Cardiac septum (tissue), 1 donor: ENCODE data around the gene ZCCHC24. TPM values are rescaled to one million over a fixed set of nuclear protein-coding genes. Genes with fewer than 3 reads are reported as not detected.

Experiments
- DNase-seq: peaks from one replicate; pipeline ENCODE4 v3.0.0-alpha.2; 2020; ENCODE audit warnings: low spot score
- intact Hi-C: fragments of 100-400 bp; cut with DNase I; formaldehyde crosslinking; loops from one replicate; pipeline ENCODE4 v1.14.0; 2022
- total RNA-seq: library from RNA; stranded (reverse); fragmentation: NEBNext Ultra II Directional; extraction: Animal tissue kit (Norgen Biotek cat#: 25700); gene quantifications from one replicate; pipeline ENCODE4 v1.2.1, GENCODE V29; 2021
- donor health status: DM: no; HTN: no; CAD: no.

Gene ZCCHC24
- total RNA-seq, 1 donor from 2014 or later, result 56.6 TPM

- DNase-seq, result peak; percentile 82
- intact Hi-C loops, result no loop called here
These were observed 41.8 kb downstream of the ZCCHC24 start for GRCh38 chr10:79403441-79404230.

- DNase-seq, result no peak
- intact Hi-C loops, result no loop called here
These were observed 42.5 kb downstream of the ZCCHC24 start for GRCh38 chr10:79402951-79403350.

- intact Hi-C loops, result no loop called here
- no peak for DNase-seq
These were observed 42.8 kb downstream of the ZCCHC24 start for GRCh38 chr10:79402625-79402946.

- intact Hi-C loops, result no loop called here
- peak; percentile 74 for DNase-seq
These were observed 44.2 kb downstream of the ZCCHC24 start for GRCh38 chr10:79401015-79401921.

- DNase-seq, result no peak
- intact Hi-C loops, result loop anchor here (1.0 kb wide), 1 partner anchor 45 kb away; the partner anchor contains the start of gene ZCCHC24
These were observed 45.0 kb downstream of the ZCCHC24 start for GRCh38 chr10:79400146-79401004.

- intact Hi-C loops, result no loop called here
- DNase-seq, result peak; percentile 94
These were observed 46.1 kb downstream of the ZCCHC24 start for GRCh38 chr10:79399223-79399831.

- DNase-seq, result peak; percentile 65
- intact Hi-C loops, result no loop called here
These were observed 46.8 kb downstream of the ZCCHC24 start for GRCh38 chr10:79398642-79399041.

GRCh38 chr10:79397575-79398303 lies 47.7 kb downstream of the ZCCHC24 start:
- intact Hi-C loops, result no loop called here
- no peak for DNase-seq

GRCh38 chr10:79397051-79397450 lies 48.4 kb downstream of the ZCCHC24 start:
- intact Hi-C loops, result no loop called here
- DNase-seq, result no peak

GRCh38 chr10:79396520-79396919 lies 48.9 kb downstream of the ZCCHC24 start:
- intact Hi-C loops, result no loop called here
- DNase-seq, result no peak

- intact Hi-C loops, result no loop called here
These were observed 50.8 kb downstream of the ZCCHC24 start for GRCh38 chr10:79394664-79395063.

GRCh38 chr10:79393924-79394610 lies 51.4 kb downstream of the ZCCHC24 start:
- DNase-seq, result peak; percentile 46
- intact Hi-C loops, result no loop called here

More at GRCh38 chr10:79394664-79395063, 50.8 kb downstream of the ZCCHC24 start:
- no peak for DNase-seq

GRCh38 chr10:79393221-79393923 lies 52.1 kb downstream of the ZCCHC24 start:
- peak; percentile 58 for DNase-seq
- intact Hi-C loops, result no loop called here

- intact Hi-C loops, result no loop called here
- peak; percentile 74 for DNase-seq
These were observed 52.8 kb downstream of the ZCCHC24 start for GRCh38 chr10:79392506-79393176.

- DNase-seq, result no peak
- intact Hi-C loops, result no loop called here
These were observed 53.4 kb downstream of the ZCCHC24 start for GRCh38 chr10:79392020-79392398.

- intact Hi-C loops, result no loop called here
- DNase-seq, result peak; percentile 73
These were observed 54.0 kb downstream of the ZCCHC24 start for GRCh38 chr10:79391231-79392019.
